Uterus (tissue), 4 donors: ENCODE results near the gene ZC3H13. TPM values are rescaled to one million over a fixed set of nuclear protein-coding genes. Genes with fewer than 3 reads are reported as not detected.

Experiments
- DNase-seq, 2 donors: peaks; one replicate each; pipeline ENCODE4 v3.0.0-alpha.2; 2019 to 2020
- H3K27ac ChIP-seq, 2 donors: fragments of 200-600 bp; sonication (generic); 1 replicate in 1 of 2; 2 replicates in 1 of 2; pipeline ENCODE4 v1.5.1; 2016 to 2018
- H3K27me3 ChIP-seq, 2 donors: fragments of 200-600 bp; sonication (generic); one replicate each; pipeline ENCODE4 v1.5.1; 2018 to 2019; ENCODE audit warnings: control low read depth in 1 of 2
- H3K36me3 ChIP-seq, 2 donors: fragments of 200-600 bp; sonication (generic); one replicate each; pipeline ENCODE4 v1.5.1; 2019; ENCODE audit warnings: control low read depth in 1 of 2
- H3K4me1 ChIP-seq, 2 donors: fragments of 200-600 bp; sonication (generic); one replicate each; pipeline ENCODE4 v1.5.1; 2018 to 2019; ENCODE audit warnings: control low read depth in 1 of 2
- H3K4me3 ChIP-seq, 2 donors: fragments of 200-600 bp; sonication (generic); 1 replicate in 1 of 2; 2 replicates in 1 of 2; pipeline ENCODE4 v1.5.1; 2018 to 2019; ENCODE audit warnings: mild to moderate bottlenecking in 1 of 2
- H3K9me3 ChIP-seq, 2 donors: fragments of 200-600 bp; sonication (generic); one replicate each; pipeline ENCODE4 v1.5.1; 2019; ENCODE audit warnings: control low read depth in 1 of 2
- CTCF ChIP-seq, 4 experiments: fragments of 200-600 bp in 2 of 4; fragments of 450-650 bp in 2 of 4; sonication (generic) in 2 of 4; IDR thresholded peaks; one replicate each; pipeline ENCODE4 v1.5.1; 2016 to 2019; ENCODE audit warnings: antibody characterized with exemption in 4 of 4, mild to moderate bottlenecking in 2 of 4, moderate library complexity in 1 of 4
- POLR2A ChIP-seq, 2 donors: fragments of 450-650 bp; IDR thresholded peaks; one replicate each; pipeline ENCODE4 v1.6.1; 2016; ENCODE audit warnings: antibody characterized with exemption in 2 of 2, mild to moderate bottlenecking in 1 of 2, moderate library complexity in 1 of 2
- intact Hi-C: fragments of 100-400 bp; cut with DNase I; formaldehyde crosslinking; loops from one replicate; pipeline ENCODE4 v1.15.1; 2023; ENCODE audit warnings: low total_unique reads
- total RNA-seq, 4 donors: library from RNA; depleted of rRNA in 3 of 4; stranded (reverse); fragments of >200 nt in 3 of 4; gene quantifications; one replicate each; pipeline versions ENCODE4 v1.1.0 to v1.2.4, GENCODE V29; 2014 to 2023
- donor health status: DM: yes; HTN: yes; CAD: no.

ZC3H13 gene
- total RNA-seq, 4 donors from 2014 or later: 16.5 to 73.0 (median 37.1) TPM

GRCh38 chr13:46032341-46032740 is 20.2 kb downstream of the ZC3H13 start:
- TF ChIP-seq POLR2A (IDR thresholded peaks at IDR 0.05): no peak
- no peak for TF ChIP-seq CTCF (IDR thresholded peaks at IDR 0.05)
- H3K4me1 ChIP-seq: no peaks in the 10 kb centered on the region
- no peaks in the 10 kb centered on the region for H3K36me3 ChIP-seq
- no peaks in the 10 kb centered on the region for H3K27me3 ChIP-seq
- intact Hi-C loops: no loop called here
- no peak for DNase-seq
- H3K9me3 ChIP-seq: no peaks in the 10 kb centered on the region
- H3K4me3 ChIP-seq: no peak overlapping the region
- no peak overlapping the region for H3K27ac ChIP-seq

GRCh38 chr13:46031581-46032263 is 20.8 kb downstream of the ZC3H13 start:
- no peak overlapping the region for H3K27ac ChIP-seq
- DNase-seq: no peak
- no peaks in the 10 kb centered on the region for H3K27me3 ChIP-seq
- H3K4me1 ChIP-seq: no peaks in the 10 kb centered on the region
- no peak overlapping the region for H3K4me3 ChIP-seq
- intact Hi-C loops: no loop called here
- H3K36me3 ChIP-seq: no peaks in the 10 kb centered on the region
- TF ChIP-seq CTCF (IDR thresholded peaks at IDR 0.05): no peak
- no peak for TF ChIP-seq POLR2A (IDR thresholded peaks at IDR 0.05)
- H3K9me3 ChIP-seq: no peaks in the 10 kb centered on the region

GRCh38 chr13:46025157-46025556 is 27.4 kb downstream of the ZC3H13 start:
- TF ChIP-seq CTCF (IDR thresholded peaks at IDR 0.05) (no peak), POLR2A (IDR thresholded peaks at IDR 0.05) (no peak)
- Histone ChIP-seq H3K9me3 (no peaks in the 10 kb centered on the region), H3K4me3 (no peak overlapping the region), H3K27me3 (no peaks in the 10 kb centered on the region), H3K4me1 (no peaks in the 10 kb centered on the region), H3K27ac (no peak overlapping the region), H3K36me3 (no peaks in the 10 kb centered on the region)
- no peak for DNase-seq
- intact Hi-C loops: no loop called here

- intact Hi-C loops: no loop called here
- H3K27ac ChIP-seq: no peak overlapping the region
- no peaks in the 10 kb centered on the region for H3K27me3 ChIP-seq
- H3K4me1 ChIP-seq: no peaks in the 10 kb centered on the region
- no peak for TF ChIP-seq CTCF (IDR thresholded peaks at IDR 0.05)
- TF ChIP-seq POLR2A (IDR thresholded peaks at IDR 0.05): no peak
- no peaks in the 10 kb centered on the region for H3K36me3 ChIP-seq
- no peak for DNase-seq
- H3K9me3 ChIP-seq: no peaks in the 10 kb centered on the region
- H3K4me3 ChIP-seq: no peak overlapping the region
Observed at GRCh38 chr13:46022481-46022880, 30.1 kb downstream of the ZC3H13 start.

GRCh38 chr13:46016216-46016615 is 36.3 kb downstream of the ZC3H13 start:
- Histone ChIP-seq H3K36me3 (no peaks in the 10 kb centered on the region), H3K27ac (no peak overlapping the region), H3K9me3 (no peaks in the 10 kb centered on the region), H3K4me3 (no peak overlapping the region), H3K4me1 (no peaks in the 10 kb centered on the region), H3K27me3 (no peaks in the 10 kb centered on the region)
- no peak for TF ChIP-seq POLR2A (IDR thresholded peaks at IDR 0.05)
- no peak for TF ChIP-seq CTCF (IDR thresholded peaks at IDR 0.05)
- DNase-seq: no peak
- intact Hi-C loops: no loop called here
